DND-41 (cell line): ENCODE results near the gene MFSD12.

ENCODE experiments used
- ATAC-seq: fragments of 200-7000 bp; cut with Tn5 transposase; 3 replicates; pipeline ENCODE4 v1.9.1; 2021; ENCODE audit warnings: low read depth; ENCODE audit not compliant: insufficient read depth
- DNase-seq: peaks from one replicate; pipeline ENCODE4 v3.0.0-alpha.2; 2020
- H2AFZ ChIP-seq: 2 replicates; pipeline ENCODE4 v1.6.0; 2012; ENCODE audit warnings: low read depth, low read length
- H3K27ac ChIP-seq: 2 replicates; pipeline ENCODE4 v1.5.1; 2012; ENCODE audit warnings: low read length, inconsistent platforms
- H3K27me3 ChIP-seq: fragments of 200-600 bp; sonication (generic); 2 replicates; pipeline ENCODE4 v1.6.0; 2012; ENCODE audit warnings: low read length, mild to moderate bottlenecking, inconsistent platforms; ENCODE audit not compliant: insufficient read depth, poor library complexity
- H3K36me3 ChIP-seq: 2 replicates; pipeline ENCODE4 v1.5.1; 2012; ENCODE audit warnings: low read length, inconsistent platforms; ENCODE audit not compliant: insufficient read depth
- H3K4me1 ChIP-seq: 2 replicates; pipeline ENCODE4 v1.5.1; 2012; ENCODE audit warnings: mild to moderate bottlenecking, low read length; ENCODE audit not compliant: insufficient read depth
- H3K4me2 ChIP-seq: 2 replicates; pipeline ENCODE4 v1.6.0; 2012; ENCODE audit warnings: mild to moderate bottlenecking, moderate library complexity, low read length, inconsistent platforms; ENCODE audit not compliant: insufficient read depth
- H3K4me3 ChIP-seq, 2 experiments: fragments of 200-600 bp in 1 of 2; shearing (Covaris generic) in 1 of 2; 2 replicates each; pipeline ENCODE4 v1.5.1; 2012 to 2016; ENCODE audit warnings: inconsistent platforms in 2 of 2, low read length in 2 of 2, mild to moderate bottlenecking in 2 of 2, low read depth in 1 of 2, moderate library complexity in 1 of 2
- H3K79me2 ChIP-seq: 2 replicates; pipeline ENCODE4 v1.6.0; 2012; ENCODE audit warnings: low read length, inconsistent platforms; ENCODE audit not compliant: insufficient read depth
- H3K9ac ChIP-seq: 2 replicates; pipeline ENCODE4 v1.6.0; 2012; ENCODE audit warnings: low read depth, mild to moderate bottlenecking, inconsistent platforms, low read length, moderate library complexity
- H3K9me3 ChIP-seq: 2 replicates; pipeline ENCODE4 v1.5.1; 2012; ENCODE audit warnings: low read length, moderate library complexity, mild to moderate bottlenecking, inconsistent platforms; ENCODE audit not compliant: insufficient read depth, severe bottlenecking
- H4K20me1 ChIP-seq: 2 replicates; pipeline ENCODE4 v1.6.0; 2012; ENCODE audit warnings: low read length; ENCODE audit not compliant: insufficient read depth
- CTCF ChIP-seq: IDR thresholded peaks from 2 replicates; pipeline ENCODE4 v1.5.1; 2012; ENCODE audit warnings: borderline replicate concordance, low read length, moderate library complexity, mild to moderate bottlenecking; ENCODE audit not compliant: poor library complexity, severe bottlenecking; ENCODE audit errors: extremely low read depth
- EZH2 ChIP-seq: IDR thresholded peaks from 3 replicates; pipeline ENCODE4 v1.6.1; 2012; ENCODE audit warnings: borderline replicate concordance, low read depth, mild to moderate bottlenecking, moderate library complexity, low read length, inconsistent platforms; ENCODE audit not compliant: severe bottlenecking

The MFSD12 gene

GRCh38 chr19:3507371-3508120 is 49.8 kb downstream of the MFSD12 start:
- H3K4me1 ChIP-seq = peaks cover 40% of the 10 kb centered on the region
- no peaks in the 10 kb centered on the region for H3K9me3 ChIP-seq
- ATAC-seq (no peak), DNase-seq (peak; percentile 33)
- H3K27me3 ChIP-seq = no peaks in the 10 kb centered on the region
- peaks cover 48% of the 10 kb centered on the region for H3K36me3 ChIP-seq
- TF ChIP-seq EZH2 (no peak), CTCF (no peak)
- peak overlapping the region; percentile 90 for H3K4me2 ChIP-seq
- peaks cover 52% of the 10 kb centered on the region for H4K20me1 ChIP-seq
- peak overlapping the region; percentile 94 for H3K9ac ChIP-seq
- H3K79me2 ChIP-seq = peaks cover 69% of the 10 kb centered on the region
- peak overlapping the region; percentile 71; the same call in 1 of the 2 replicates for H3K27ac ChIP-seq
- peak overlapping the region; percentile 81 to 95; a peak in 3 of 4 replicates for H3K4me3 ChIP-seq
- no peak overlapping the region for H2AFZ ChIP-seq

DNA sequence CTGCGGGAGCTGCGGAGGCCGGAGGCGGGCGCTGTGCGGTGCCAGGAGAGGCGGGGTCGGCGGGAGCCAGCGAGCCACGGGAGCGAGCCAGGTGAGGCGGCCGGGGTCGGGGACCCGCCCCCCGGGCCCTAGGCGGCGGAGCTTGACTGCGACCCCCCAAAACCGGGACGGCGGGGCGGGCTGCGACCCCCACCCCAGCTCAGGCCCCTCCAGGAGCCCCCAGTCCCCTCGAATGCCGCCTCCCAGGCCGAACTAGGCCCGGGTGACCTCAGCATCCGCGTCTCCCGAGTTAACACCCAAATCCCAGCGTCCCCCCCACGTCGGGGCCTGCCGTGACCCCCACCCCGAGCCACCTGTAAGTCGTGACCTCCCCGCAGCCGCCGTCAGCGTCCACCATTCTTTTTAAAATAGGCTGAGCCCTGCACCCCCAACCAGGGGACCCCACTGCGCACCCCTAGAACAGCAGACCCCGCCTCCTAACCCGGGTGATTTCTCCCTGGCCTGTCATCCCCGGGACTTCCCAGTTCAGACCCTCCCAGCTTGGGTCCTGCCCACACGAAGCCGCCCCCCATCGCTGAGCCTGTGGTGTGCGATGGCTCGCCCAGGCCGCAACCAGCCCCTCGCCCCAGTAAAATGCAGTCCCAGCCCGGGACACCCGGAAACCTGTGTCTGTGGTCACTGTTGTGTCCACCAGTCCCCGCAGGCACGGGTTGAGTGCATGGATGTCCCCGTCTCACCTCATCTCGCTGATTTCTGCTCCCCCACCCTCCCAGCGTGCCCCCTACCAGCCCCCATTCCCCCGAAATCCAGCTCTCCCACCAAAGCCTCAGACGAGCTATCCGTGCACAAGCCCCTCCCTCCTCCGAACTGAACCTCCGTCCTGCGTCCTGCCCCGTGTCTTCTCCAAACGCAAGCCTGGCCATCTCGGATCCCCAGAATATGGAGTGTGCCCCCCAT is 50.7 kb downstream of the MFSD12 start:
- no peak for ATAC-seq

More for the DNA sequence above, 50.7 kb downstream of the MFSD12 start:
- Histone ChIP-seq H4K20me1 (peaks cover 44% of the 10 kb centered on the region), H3K27ac (peak overlapping the region; percentile 71), H3K36me3 (peaks cover 40% of the 10 kb centered on the region), H3K4me1 (peaks cover 40% of the 10 kb centered on the region), H3K9ac (peak overlapping the region; percentile 94), H3K4me3 (peak overlapping the region; percentile 81 to 95), H3K27me3 (no peaks in the 10 kb centered on the region), H3K79me2 (peaks cover 60% of the 10 kb centered on the region), H3K4me2 (peak overlapping the region; percentile 90), H2AFZ (peak overlapping the region; percentile 66), H3K9me3 (no peaks in the 10 kb centered on the region)
- peak; percentile 47 for DNase-seq
- TF ChIP-seq CTCF = no peak
- TF ChIP-seq EZH2 = no peak
